HTERT RPE-1 (cell line): Measurements from ENCODE around the gene PTGR1.
"Not testable (repeated sequence)": the region's sequence is repeated elsewhere in the genome, so short reads cannot be mapped to it uniquely, and the experiment has no call there.

Experiments used
- in situ Hi-C: fragments of 300-500 bp; cut with MboI; formaldehyde crosslinking; loops from 4 replicates; pipeline ENCODE4 v1.14.3; 2020; ENCODE audit warnings: low sequenced_read_pairs

PTGR1 gene

GRCh38 chr9:111615928-111616327 is 16.5 kb upstream of the PTGR1 start:
- in situ Hi-C loops, result no loop called here

- in situ Hi-C loops, result no loop called here
Observed at GRCh38 chr9:111613436-111614040, 14.1 kb upstream of the PTGR1 start.

- in situ Hi-C loops, result no loop called here
Observed at GRCh38 chr9:111610845-111611244, 11.4 kb upstream of the PTGR1 start.

- in situ Hi-C loops, result no loop called here
Observed at GRCh38 chr9:111610149-111610548, 10.7 kb upstream of the PTGR1 start.

GRCh38 chr9:111605041-111605559 is 5.7 kb upstream of the PTGR1 start:
- in situ Hi-C loops, result no loop called here

- in situ Hi-C loops, result no loop called here
Observed at GRCh38 chr9:111604054-111604615, 4.7 kb upstream of the PTGR1 start.

GRCh38 chr9:111603041-111603440 is 3.6 kb upstream of the PTGR1 start:
- in situ Hi-C loops, result no loop called here

GRCh38 chr9:111601237-111602018 is 2.0 kb upstream of the PTGR1 start:
- in situ Hi-C loops, result no loop called here

- in situ Hi-C loops, result no loop called here
Observed at GRCh38 chr9:111599955-111600343, 502 bp upstream of the PTGR1 start.

GRCh38 chr9:111598733-111599091 is 735 bp downstream of the PTGR1 start:
- in situ Hi-C loops, result no loop called here

GRCh38 chr9:111597852-111598732 is 1.4 kb downstream of the PTGR1 start:
- in situ Hi-C loops, result no loop called here

- in situ Hi-C loops, result no loop called here
Observed at GRCh38 chr9:111588846-111589245, 10.6 kb downstream of the PTGR1 start.

- in situ Hi-C loops, result no loop called here
Observed at GRCh38 chr9:111586378-111586777, 13.1 kb downstream of the PTGR1 start.

GRCh38 chr9:111582888-111583287 is 16.6 kb downstream of the PTGR1 start:
- in situ Hi-C loops, result no loop called here

- in situ Hi-C loops, result no loop called here
Observed at GRCh38 chr9:111572950-111573604, 26.4 kb downstream of the PTGR1 start.

- in situ Hi-C loops, result not testable (repeated sequence)
Observed at GRCh38 chr9:111568127-111568526, 31.3 kb downstream of the PTGR1 start.

GRCh38 chr9:111566234-111566633 is 33.2 kb downstream of the PTGR1 start:
- in situ Hi-C loops, result no loop called here

GRCh38 chr9:111561165-111561719 is 38.2 kb downstream of the PTGR1 start:
- in situ Hi-C loops, result no loop called here

GRCh38 chr9:111559000-111559610 is 40.3 kb downstream of the PTGR1 start:
- in situ Hi-C loops, result no loop called here

GRCh38 chr9:111555425-111555824 is 44.0 kb downstream of the PTGR1 start:
- in situ Hi-C loops, result not testable (repeated sequence)
